ENCODE measurements around the gene EHMT1. TPM values are rescaled to one million over a fixed set of nuclear protein-coding genes. Genes with fewer than 3 reads are reported as not detected.
"Not testable (repeated sequence)": the region's sequence is repeated elsewhere in the genome, so short reads cannot be mapped to it uniquely, and the experiment has no call there.

The EHMT1 gene
- polyA plus RNA-seq, 3 donors from 2014 or later: 14.1 to 62.7 (median 14.8) TPM

DNA sequence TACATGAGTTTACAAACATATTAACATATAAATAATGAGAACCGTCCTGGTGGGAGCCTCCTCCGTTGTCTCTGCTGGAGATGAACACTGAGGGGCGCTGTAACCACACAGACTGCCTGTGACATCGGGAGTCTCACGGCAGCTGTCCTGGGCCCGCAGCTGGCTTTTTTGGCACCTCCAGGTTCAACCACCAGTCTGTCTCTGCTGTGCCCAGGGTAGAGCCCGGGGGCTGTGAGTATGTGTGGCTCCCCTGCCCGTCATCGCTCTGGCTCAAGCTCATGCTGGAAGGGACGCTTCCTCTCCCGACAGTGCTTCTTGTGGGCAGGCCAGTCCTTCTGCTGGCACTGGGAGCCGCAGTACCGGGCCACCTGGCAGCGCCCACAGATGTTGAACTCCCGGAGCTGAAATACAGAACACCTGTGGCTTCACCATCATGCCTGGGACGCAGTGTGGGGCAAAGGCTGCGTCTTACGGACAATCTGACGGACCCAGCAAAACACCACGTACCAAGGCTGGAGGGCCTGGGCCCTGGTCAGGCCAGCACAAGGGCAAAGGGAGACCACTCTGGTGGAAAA is 36.4 kb upstream of the EHMT1 start:
- Mint-ChIP-seq H3K27me3 (ENCODE audit: low read depth in 3 of 3) (no peaks in the 10 kb centered on the region), H3K27ac (no peak overlapping the region), H3K4me3 (no peak overlapping the region), H3K36me3 (peaks cover 0 to 19% (median 0%) of the 10 kb centered on the region in 3 donors), H3K9me3 (no peaks in the 10 kb centered on the region), H3K4me1 (peaks cover 8 to 14% of the 10 kb centered on the region in 2 donors)
- DNase-seq: no peak

DNA sequence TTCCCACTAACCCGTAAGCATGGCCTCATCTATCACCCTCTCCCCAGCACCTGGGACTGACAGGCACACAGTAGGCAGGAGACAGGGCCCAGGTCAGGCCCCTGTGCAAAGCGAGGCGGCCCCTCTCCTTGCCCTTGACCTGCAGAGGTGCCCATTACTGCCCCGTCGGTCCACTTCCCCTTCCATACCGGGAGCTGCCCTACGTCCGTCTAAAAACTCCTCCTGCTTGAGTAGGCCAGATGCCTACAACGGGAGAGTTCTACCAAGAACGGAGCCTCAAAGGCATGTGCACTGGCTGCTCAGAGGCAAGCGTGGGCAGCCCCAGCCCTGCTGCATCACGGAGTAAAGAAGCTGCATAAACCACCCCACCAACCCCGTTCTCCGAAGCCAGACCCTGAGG is 35.5 kb upstream of the EHMT1 start:
- H3K27ac Mint-ChIP-seq: peak overlapping the region in 1 of 6 donors; percentile 46
- peaks cover 0 to 2% (median 0%) of the 10 kb centered on the region in 3 donors for H3K27me3 Mint-ChIP-seq (ENCODE audit: low read depth in 3 of 3)
- peaks cover 0 to 10% of the 10 kb centered on the region in 2 donors for H3K4me1 Mint-ChIP-seq
- no peaks in the 10 kb centered on the region for H3K9me3 Mint-ChIP-seq
- DNase-seq: no peak
- no peak overlapping the region for H3K4me3 Mint-ChIP-seq
- peaks cover 0 to 24% (median 6%) of the 10 kb centered on the region in 3 donors for H3K36me3 Mint-ChIP-seq

DNA sequence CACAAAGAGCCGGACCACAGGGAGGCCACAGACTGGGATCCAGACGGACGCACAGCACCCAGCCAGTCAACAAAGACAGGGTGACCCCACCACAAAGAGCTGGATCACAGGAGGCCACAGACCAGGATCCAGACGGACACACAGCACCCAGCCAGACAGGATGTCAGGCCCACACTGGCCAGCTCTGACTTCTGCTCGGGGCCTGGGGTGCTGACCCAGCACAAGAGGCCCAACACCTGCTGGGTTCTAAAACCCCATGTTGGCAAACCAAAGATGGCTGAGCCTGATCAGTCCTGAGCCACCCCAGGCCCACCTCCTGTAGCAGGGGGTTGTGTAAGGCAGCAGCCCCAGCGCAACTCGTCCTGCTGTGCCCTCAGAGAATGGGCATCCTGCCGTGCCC is 34.8 kb upstream of the EHMT1 start:
- Mint-ChIP-seq H3K9me3 (no peaks in the 10 kb centered on the region), H3K27ac (no peak overlapping the region), H3K4me1 (peaks cover 0 to 8% of the 10 kb centered on the region in 2 donors), H3K4me3 (no peak overlapping the region), H3K27me3 (ENCODE audit: low read depth in 3 of 3) (peaks cover 0 to 2% (median 0%) of the 10 kb centered on the region in 3 donors), H3K36me3 (peaks cover 0 to 24% (median 6%) of the 10 kb centered on the region in 3 donors)
- no peak for DNase-seq

DNA sequence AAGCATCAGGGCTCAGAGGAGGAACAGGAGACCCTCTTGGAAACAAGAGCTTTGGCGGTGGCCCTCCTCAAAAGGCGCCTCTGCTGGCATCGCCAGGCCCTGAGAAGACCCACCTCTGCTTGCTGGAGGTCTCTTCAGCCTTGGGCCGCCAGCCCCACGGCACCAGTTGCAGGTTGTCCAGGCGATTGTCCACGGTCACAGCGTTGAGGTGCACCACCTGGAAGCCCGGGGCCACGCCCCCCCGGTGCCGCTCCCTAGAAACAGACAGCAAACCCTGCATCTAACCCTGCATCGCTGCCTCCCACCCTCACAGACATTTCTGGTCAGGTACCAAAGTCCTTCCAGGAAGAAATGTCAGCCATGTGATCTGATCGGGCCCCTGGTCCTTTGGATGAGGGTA is 32.0 kb upstream of the EHMT1 start:
- Mint-ChIP-seq H3K36me3 (peaks cover 0 to 21% (median 6%) of the 10 kb centered on the region in 3 donors), H3K4me3 (no peak overlapping the region), H3K27me3 (ENCODE audit: low read depth in 3 of 3) (peaks cover 0 to 8% (median 8%) of the 10 kb centered on the region in 3 donors), H3K4me1 (peaks cover 11% of the 10 kb centered on the region in 2 donors), H3K27ac (no peak overlapping the region), H3K9me3 (no peaks in the 10 kb centered on the region)
- no peak for DNase-seq

DNA sequence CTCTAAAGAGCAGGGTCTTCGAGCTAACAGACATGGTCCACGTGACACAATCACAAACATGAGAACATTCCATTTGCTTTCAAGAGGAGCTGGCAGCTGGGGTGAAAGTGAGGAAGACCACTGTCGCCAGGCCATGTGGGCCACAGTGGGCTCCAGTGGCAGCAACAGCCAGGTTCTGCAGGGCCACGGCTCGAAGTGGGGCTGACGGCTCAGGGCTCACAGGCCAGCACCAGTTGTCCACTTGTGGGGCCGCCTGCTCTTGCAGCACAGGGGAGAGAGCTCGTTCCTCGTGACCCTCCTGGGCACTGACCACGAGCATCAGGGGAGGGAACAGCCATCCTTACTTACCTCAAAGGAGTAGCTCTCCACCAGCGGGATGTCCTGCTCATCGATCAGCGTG is 30.5 kb upstream of the EHMT1 start:
- Mint-ChIP-seq H3K4me3 (peak overlapping the region in 4 of 5 donors; percentile 53 to 81 (median 64)), H3K27me3 (ENCODE audit: low read depth in 3 of 3) (peaks cover 0 to 9% (median 8%) of the 10 kb centered on the region in 3 donors), H3K4me1 (peaks cover 11% of the 10 kb centered on the region in 2 donors), H3K9me3 (no peaks in the 10 kb centered on the region), H3K36me3 (peaks cover 0 to 16% (median 6%) of the 10 kb centered on the region in 3 donors), H3K27ac (peak overlapping the region in 1 of 6 donors; percentile 67)
- DNase-seq: no peak

DNA sequence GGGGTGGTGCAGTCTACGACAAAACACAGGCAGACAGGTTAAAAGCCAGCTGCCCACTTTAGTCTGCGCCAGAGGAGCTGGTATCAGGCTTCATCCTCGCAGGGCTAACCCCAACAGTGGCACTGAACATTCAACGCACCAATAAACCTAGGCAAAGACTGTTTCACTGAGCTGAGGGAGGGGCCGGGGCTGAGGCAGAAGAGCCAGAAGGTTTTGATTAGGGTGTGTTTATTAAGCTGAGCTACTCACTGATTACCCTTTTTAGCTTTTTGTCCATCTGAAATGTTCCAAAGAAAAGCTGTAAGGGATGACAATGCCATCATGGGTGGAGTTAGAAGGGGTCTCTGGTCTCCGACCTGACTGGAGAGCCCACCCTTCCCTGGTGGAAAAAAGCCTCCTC is 29.9 kb upstream of the EHMT1 start:
- no peak overlapping the region for H3K27ac Mint-ChIP-seq
- H3K4me1 Mint-ChIP-seq: peaks cover 11% of the 10 kb centered on the region in 2 donors
- no peaks in the 10 kb centered on the region for H3K9me3 Mint-ChIP-seq
- no peak for DNase-seq
- H3K4me3 Mint-ChIP-seq: peak overlapping the region in 4 of 5 donors; percentile 33 to 81 (median 81)
- H3K36me3 Mint-ChIP-seq: peaks cover 0 to 12% (median 6%) of the 10 kb centered on the region in 3 donors
- peaks cover 0 to 11% (median 9%) of the 10 kb centered on the region in 3 donors for H3K27me3 Mint-ChIP-seq (ENCODE audit: low read depth in 3 of 3)

DNA sequence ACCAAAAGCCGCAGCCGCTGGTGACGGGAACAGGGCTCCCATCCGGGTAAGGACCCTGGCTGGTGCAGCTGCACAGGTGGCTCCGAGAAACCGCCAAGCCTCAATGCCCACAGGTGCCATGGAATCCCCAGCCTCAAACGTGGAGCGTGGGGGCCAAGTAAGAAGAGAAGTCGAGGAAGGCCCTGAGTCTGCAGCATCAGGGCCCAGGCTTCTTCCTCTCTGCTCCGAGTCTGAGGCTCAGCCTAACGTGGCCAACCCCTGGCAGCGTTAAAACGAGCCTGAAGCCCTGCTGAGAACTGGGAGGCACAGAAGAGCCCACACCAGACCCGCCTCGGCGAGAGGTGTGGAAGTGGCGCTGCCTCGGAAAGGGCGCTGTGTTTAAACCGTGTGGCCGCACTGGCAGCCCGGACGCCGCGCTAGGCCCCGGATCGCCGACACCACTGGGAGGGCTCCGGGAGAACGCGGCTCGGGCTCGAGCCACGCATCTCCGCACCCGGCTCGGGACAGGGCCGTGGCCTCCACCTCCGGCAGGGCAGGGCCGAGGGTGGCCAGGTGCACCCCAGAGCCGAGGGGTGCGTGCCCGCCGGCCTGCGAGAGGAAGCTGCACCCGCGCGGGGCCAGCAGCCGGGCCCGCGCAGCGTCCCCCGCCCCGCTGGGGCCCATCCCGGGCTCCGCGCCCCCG is 29.2 kb upstream of the EHMT1 start:
- Mint-ChIP-seq H3K36me3 (peaks cover 0 to 12% (median 6%) of the 10 kb centered on the region in 3 donors), H3K27ac (peak overlapping the region in 5 of 6 donors; percentile 39 to 86 (median 74)), H3K4me1 (peaks cover 11% of the 10 kb centered on the region in 2 donors), H3K27me3 (ENCODE audit: low read depth in 3 of 3) (peaks cover 0 to 13% (median 9%) of the 10 kb centered on the region in 3 donors), H3K4me3 (peak overlapping the region; percentile 81 to 85 (median 81)), H3K9me3 (no peaks in the 10 kb centered on the region)
- DNase-seq: peak; percentile 24 to 27 (median 25)

DNA sequence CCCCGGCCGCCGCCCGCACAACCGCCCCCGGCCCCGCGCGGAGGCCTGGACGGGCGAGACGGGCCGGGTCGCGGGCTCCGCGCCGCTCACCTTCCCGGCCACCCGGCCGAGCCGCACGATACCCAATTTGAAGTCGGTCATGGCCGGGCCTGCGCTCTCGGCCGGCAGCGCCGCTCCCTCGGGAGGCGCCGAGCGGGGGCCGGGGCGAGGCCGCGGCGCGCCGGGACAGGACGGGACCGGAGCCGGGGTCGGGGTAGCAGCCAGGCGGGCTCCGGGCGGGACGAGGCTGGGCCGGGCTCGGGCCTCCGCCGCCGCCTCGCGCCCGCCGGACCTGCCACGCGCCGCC is 28.7 kb upstream of the EHMT1 start:
- no peak overlapping the region for H3K4me3 Mint-ChIP-seq

DNA sequence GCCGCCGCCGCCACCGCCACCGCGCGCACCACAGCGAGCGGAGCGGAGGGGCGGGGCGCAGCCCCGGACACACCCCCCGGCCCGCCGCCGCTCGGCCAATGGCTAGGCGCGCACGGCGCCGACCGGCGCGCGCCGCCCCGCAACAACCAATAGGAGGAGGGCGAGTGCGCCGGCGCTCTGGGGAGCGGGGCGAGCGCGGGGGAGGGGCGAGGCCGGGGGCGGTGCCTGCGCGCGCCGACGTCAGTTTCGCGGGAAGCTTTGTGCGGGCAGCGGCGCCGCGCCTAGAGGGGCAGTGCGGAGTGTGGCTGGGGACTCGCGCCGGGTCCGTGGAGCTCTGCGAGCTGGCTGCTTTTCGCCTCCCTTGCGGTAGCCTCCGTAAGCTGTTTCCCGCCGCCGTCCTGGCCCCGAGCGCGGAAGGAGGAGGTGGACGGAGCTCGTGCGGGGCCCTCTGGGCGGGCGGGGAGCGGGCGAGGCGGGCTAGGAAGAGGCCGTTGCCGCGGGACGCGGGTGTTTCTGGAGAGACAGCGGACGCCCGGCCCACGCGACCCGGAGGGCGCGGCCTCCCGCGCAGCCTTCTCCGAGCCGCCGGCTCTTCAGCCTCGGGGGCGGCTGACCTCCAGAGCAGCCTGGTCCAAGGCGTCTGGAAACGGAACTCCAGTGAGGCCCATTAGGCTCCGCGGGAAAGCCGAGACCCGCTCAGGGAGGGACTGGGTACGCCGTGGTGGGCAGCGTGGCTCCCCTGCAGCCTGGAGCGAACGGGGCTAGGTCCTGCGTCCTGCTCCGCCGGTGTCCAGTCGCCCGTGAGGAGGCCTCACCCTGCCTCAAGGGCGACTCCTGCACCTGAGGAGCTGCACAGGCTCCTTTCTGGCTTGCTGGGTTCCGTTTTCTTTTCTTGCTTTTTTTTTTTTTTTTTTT is 28.1 kb upstream of the EHMT1 start, which contains the start of gene ZMYND19:
ZMYND19 (minus strand) TSS at position 44 of the 915 bp plus-strand sequence. CDS start 249 bp downstream, outside the sequence.
- H3K9me3 Mint-ChIP-seq: no peaks in the 10 kb centered on the region

More for the DNA sequence above, 28.7 kb upstream of the EHMT1 start:
- peaks cover 0 to 13% (median 9%) of the 10 kb centered on the region in 3 donors for H3K27me3 Mint-ChIP-seq (ENCODE audit: low read depth in 3 of 3)
- peaks cover 11% of the 10 kb centered on the region in 2 donors for H3K4me1 Mint-ChIP-seq
- no peak overlapping the region for H3K27ac Mint-ChIP-seq
- peaks cover 0 to 12% (median 6%) of the 10 kb centered on the region in 3 donors for H3K36me3 Mint-ChIP-seq
- DNase-seq: no peak
- H3K9me3 Mint-ChIP-seq: no peaks in the 10 kb centered on the region

DNA sequence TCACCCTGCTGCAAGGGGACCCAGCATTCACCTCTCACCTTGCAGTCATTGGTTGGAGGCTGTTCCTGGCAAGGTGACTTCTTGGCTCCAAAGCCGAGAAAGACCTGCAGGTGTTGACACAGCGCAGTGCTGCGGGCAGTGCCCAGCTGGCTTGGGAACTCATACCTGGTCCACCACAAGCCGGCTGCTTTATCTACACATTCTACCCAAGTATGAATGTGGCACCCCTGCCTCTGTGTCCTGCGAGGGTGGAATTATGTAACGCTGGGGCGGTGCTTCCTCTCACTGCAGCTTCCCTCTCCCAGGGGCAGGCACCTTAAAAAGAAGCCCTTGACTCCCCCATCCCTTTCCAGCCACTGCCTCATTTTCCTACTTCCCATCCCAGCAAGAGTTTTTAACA is 26.0 kb upstream of the EHMT1 start:
- no peaks in the 10 kb centered on the region for H3K9me3 Mint-ChIP-seq
- H3K4me1 Mint-ChIP-seq: peaks cover 11% of the 10 kb centered on the region in 2 donors
- H3K36me3 Mint-ChIP-seq: peaks cover 0 to 4% (median 3%) of the 10 kb centered on the region in 3 donors
- H3K27me3 Mint-ChIP-seq (ENCODE audit: low read depth in 3 of 3): peaks cover 0 to 13% (median 9%) of the 10 kb centered on the region in 3 donors
- no peak for DNase-seq
- peak overlapping the region in 4 of 5 donors; percentile 19 to 56 (median 42) for H3K4me3 Mint-ChIP-seq
- H3K27ac Mint-ChIP-seq: no peak overlapping the region

More for the DNA sequence above, 28.1 kb upstream of the EHMT1 start, which contains the start of gene ZMYND19:
- Mint-ChIP-seq H3K4me3 (peak within 1 kb of the TSS; percentile 88 to 99 (median 97)), H3K36me3 (peaks cover 0 to 12% (median 6%) of the 10 kb centered on the region in 3 donors), H3K27ac (peak within 1 kb of the TSS; percentile 90 to 97 (median 96)), H3K27me3 (ENCODE audit: low read depth in 3 of 3) (peaks cover 0 to 13% (median 9%) of the 10 kb centered on the region in 3 donors), H3K4me1 (peaks cover 11% of the 10 kb centered on the region in 2 donors)
- peak; percentile 91 to 94 (median 93) for DNase-seq

DNA sequence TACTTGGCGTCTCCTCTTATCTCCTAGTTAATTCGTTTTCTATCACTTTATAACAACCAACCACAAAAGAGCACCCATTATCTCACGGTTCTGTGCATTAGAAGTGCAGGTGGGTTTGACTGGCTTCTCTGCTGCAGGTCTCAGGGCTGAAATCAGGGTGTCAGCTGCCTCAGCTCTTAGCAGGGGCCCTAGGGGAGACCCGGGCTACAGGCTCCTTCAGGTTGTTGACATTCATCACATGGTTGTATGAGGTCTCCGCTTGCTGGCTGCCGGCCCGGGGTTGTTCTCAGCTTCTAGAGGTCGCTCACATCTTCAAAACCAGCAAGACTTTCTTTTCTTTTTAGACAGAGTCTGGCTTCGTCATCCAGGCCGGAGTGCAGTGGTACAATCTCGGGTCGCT is 25.6 kb upstream of the EHMT1 start:
- Mint-ChIP-seq H3K4me3 (peak overlapping the region in 4 of 5 donors; percentile 19 to 56 (median 42)), H3K4me1 (peaks cover 8 to 11% of the 10 kb centered on the region in 2 donors), H3K27me3 (ENCODE audit: low read depth in 3 of 3) (peaks cover 0 to 13% (median 7%) of the 10 kb centered on the region in 3 donors), H3K27ac (no peak overlapping the region), H3K36me3 (no peaks in the 10 kb centered on the region), H3K9me3 (no peaks in the 10 kb centered on the region)
- no peak for DNase-seq

DNA sequence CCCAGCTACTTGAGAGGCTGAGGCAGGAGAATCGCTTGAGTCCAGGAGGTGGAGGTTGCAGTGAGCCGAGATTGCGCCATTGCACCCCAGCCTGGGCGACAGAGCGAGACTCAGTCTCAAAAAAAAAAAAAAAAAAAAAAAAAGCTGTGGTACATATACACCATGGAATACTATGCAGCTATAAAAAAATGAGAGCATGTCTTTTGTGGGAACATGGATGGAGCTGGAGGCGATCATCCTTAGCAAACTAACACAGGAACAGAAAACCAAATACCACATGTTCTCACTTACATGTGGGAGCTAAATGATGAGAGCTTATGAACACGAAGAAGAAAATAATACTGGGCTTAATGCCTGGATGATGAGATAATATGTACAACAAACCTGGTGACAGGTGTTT is 22.2 kb upstream of the EHMT1 start:
- not testable (repeated sequence) for H3K27me3 Mint-ChIP-seq (ENCODE audit: low read depth in 3 of 3); H3K9me3 Mint-ChIP-seq; H3K4me3 Mint-ChIP-seq; DNase-seq; H3K4me1 Mint-ChIP-seq; H3K36me3 Mint-ChIP-seq; H3K27ac Mint-ChIP-seq

DNA sequence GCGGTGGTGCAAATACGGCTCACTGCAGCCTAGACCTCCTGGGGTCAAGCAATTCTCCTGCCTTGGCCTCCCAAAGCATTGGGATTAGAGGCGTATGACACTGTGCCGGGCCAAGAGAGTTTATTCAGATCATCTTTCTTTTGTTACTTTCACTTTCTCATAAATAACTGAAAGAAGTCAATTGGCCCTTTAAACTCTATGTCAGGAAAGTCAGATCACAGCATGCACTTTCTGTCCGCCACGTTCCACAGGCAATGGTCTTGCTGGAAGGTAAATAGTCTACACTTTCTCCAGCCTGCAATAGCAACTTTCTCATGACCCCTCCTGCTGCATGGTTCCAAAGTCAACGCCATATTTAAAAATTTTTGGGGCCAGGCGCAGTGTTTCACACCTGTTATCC is 19.9 kb upstream of the EHMT1 start:
- Mint-ChIP-seq H3K36me3 (no peaks in the 10 kb centered on the region), H3K27me3 (ENCODE audit: low read depth in 3 of 3) (peaks cover 0 to 3% (median 2%) of the 10 kb centered on the region in 3 donors), H3K4me3 (no peak overlapping the region), H3K27ac (no peak overlapping the region), H3K4me1 (peaks cover 0 to 6% of the 10 kb centered on the region in 2 donors), H3K9me3 (no peaks in the 10 kb centered on the region)
- no peak for DNase-seq
